ENCODE measurements around the gene ALDH3A1. TPM values are rescaled to one million over a fixed set of nuclear protein-coding genes. Genes with fewer than 3 reads are reported as not detected.

Gene ALDH3A1
- total RNA-seq, 1 experiment from 2014 or later: 0.35 TPM

GRCh38 chr17:19738757-19739156, 9.3 kb downstream of the ALDH3A1 start:
- Mint-ChIP-seq H3K27me3 (ENCODE audit: low read depth) (no peaks in the 10 kb centered on the region; the same call in 1 of the 2 replicates), H3K27ac (no peak overlapping the region), H3K4me3 (no peak overlapping the region), H3K4me1 (0 out of 2 replicates have a peak, but pooled peaks cover 3% of the 10 kb centered on the region), H3K9me3 (no peaks in the 10 kb centered on the region), H3K36me3 (no peaks in the 10 kb centered on the region)
- ChIA-PET CTCF (no interaction called here), POLR2A (no interaction called here)
- TF ChIP-seq CDX4 (CRISPR knock-in tag; IDR thresholded peaks at IDR 0.05; ENCODE audit: borderline replicate concordance): no peak
- no peak for DNase-seq (ENCODE audit: low spot score)
- no peak for ATAC-seq

GRCh38 chr17:19738073-19738449, 10.0 kb downstream of the ALDH3A1 start:
- H3K36me3 Mint-ChIP-seq: no peaks in the 10 kb centered on the region
- ChIA-PET POLR2A (no interaction called here), CTCF (interaction anchor here (0.7 kb wide), 1 partner anchor 91 kb away, joined by 3 read pairs; no protein-coding TSS in a partner anchor)
- H3K27ac Mint-ChIP-seq: no peak overlapping the region
- 0 out of 2 replicates have a peak, but pooled peaks cover 3% of the 10 kb centered on the region for H3K4me1 Mint-ChIP-seq
- no peak for DNase-seq (ENCODE audit: low spot score)
- no peak for ATAC-seq
- H3K27me3 Mint-ChIP-seq (ENCODE audit: low read depth): no peaks in the 10 kb centered on the region; the same call in 1 of the 2 replicates
- no peak overlapping the region for H3K4me3 Mint-ChIP-seq
- no peaks in the 10 kb centered on the region for H3K9me3 Mint-ChIP-seq
- TF ChIP-seq FOXP1 (CRISPR knock-in tag; IDR thresholded peaks at IDR 0.05; ENCODE audit: borderline replicate concordance): no peak
- no peak for TF ChIP-seq MLX (CRISPR knock-in tag; IDR thresholded peaks at IDR 0.05)
- no peak for TF ChIP-seq ETV6 (CRISPR knock-in tag; IDR thresholded peaks at IDR 0.05)
- TF ChIP-seq TCF7 (CRISPR knock-in tag; IDR thresholded peaks at IDR 0.05; ENCODE audit: low read depth): no peak
- TF ChIP-seq ZSCAN18 (CRISPR knock-in tag; IDR thresholded peaks at IDR 0.05): no peak
- TF ChIP-seq ZNF532 (CRISPR knock-in tag; IDR thresholded peaks at IDR 0.05; ENCODE audit: borderline replicate concordance): no peak
- no peak for TF ChIP-seq ZMAT4 (CRISPR knock-in tag; IDR thresholded peaks at IDR 0.05)
- no peak for TF ChIP-seq GABPB1 (CRISPR knock-in tag; IDR thresholded peaks at IDR 0.05)
- TF ChIP-seq ATF2 (CRISPR knock-in tag; IDR thresholded peaks at IDR 0.05; ENCODE audit: borderline replicate concordance, low read depth): no peak
- TF ChIP-seq NR2C2 (CRISPR knock-in tag; IDR thresholded peaks at IDR 0.05): no peak
- TF ChIP-seq ZNF232 (CRISPR knock-in tag; IDR thresholded peaks at IDR 0.05): no peak
